ENCODE measurements around the gene STRIP1.

- TF ChIP-seq POLR2A (IDR thresholded peaks at IDR 0.05; ENCODE audit: low read depth, low read length) (no peak), POLR2AphosphoS5 (IDR thresholded peaks at IDR 0.05; ENCODE audit: low read depth, low read length) (no peak)
These were observed 43.0 kb upstream of the STRIP1 start for GRCh38 chr1:109991400-109991925.
